ENCODE measurements around the gene EDN1. TPM values are rescaled to one million over a fixed set of nuclear protein-coding genes. Genes with fewer than 3 reads are reported as not detected.

EDN1 gene
- polyA plus RNA-seq, 1 experiment, result 4.0 TPM

DNA sequence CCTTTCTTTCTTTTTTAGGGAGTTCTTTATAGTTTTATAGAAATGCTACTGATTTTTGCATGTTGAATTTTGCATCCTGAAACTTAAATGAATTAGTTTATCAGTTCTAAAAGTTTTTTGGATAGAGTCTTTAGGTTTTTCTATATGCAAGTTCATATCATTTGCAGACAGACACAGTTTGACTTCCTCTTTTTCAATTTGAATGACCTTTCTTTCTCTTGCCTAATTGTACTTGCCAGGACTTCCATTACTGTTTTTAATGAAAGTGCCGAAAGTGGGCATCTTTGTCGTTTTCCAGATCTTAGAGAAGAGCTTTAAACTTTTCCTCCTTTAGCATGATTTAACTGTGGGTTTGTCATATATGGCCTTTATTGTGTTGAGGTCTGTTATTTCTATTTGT lies 21.1 kb upstream of the EDN1 start:
- H3K36me3 ChIP-seq (ENCODE audit: control insufficient read depth, insufficient read depth, low read length), result no peaks in the 10 kb centered on the region
- TF ChIP-seq, protein P1, sequence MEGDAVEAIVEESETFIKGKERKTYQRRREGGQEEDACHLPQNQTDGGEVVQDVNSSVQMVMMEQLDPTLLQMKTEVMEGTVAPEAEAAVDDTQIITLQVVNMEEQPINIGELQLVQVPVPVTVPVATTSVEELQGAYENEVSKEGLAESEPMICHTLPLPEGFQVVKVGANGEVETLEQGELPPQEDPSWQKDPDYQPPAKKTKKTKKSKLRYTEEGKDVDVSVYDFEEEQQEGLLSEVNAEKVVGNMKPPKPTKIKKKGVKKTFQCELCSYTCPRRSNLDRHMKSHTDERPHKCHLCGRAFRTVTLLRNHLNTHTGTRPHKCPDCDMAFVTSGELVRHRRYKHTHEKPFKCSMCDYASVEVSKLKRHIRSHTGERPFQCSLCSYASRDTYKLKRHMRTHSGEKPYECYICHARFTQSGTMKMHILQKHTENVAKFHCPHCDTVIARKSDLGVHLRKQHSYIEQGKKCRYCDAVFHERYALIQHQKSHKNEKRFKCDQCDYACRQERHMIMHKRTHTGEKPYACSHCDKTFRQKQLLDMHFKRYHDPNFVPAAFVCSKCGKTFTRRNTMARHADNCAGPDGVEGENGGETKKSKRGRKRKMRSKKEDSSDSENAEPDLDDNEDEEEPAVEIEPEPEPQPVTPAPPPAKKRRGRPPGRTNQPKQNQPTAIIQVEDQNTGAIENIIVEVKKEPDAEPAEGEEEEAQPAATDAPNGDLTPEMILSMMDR (IDR thresholded peaks at IDR 0.05; ENCODE audit: insufficient read depth, low read depth, low read length), result no peak
- ChIA-PET POLR2A (no interaction called here), CTCF (no interaction called here)
- DNase-seq (ENCODE audit: low read depth), result no peak
- H3K4me3 ChIP-seq (ENCODE audit: low read depth, low read length), result no peak overlapping the region
- no peaks in the 10 kb centered on the region for H3K27me3 ChIP-seq (ENCODE audit: control insufficient read depth, insufficient read depth, low read length)

DNA sequence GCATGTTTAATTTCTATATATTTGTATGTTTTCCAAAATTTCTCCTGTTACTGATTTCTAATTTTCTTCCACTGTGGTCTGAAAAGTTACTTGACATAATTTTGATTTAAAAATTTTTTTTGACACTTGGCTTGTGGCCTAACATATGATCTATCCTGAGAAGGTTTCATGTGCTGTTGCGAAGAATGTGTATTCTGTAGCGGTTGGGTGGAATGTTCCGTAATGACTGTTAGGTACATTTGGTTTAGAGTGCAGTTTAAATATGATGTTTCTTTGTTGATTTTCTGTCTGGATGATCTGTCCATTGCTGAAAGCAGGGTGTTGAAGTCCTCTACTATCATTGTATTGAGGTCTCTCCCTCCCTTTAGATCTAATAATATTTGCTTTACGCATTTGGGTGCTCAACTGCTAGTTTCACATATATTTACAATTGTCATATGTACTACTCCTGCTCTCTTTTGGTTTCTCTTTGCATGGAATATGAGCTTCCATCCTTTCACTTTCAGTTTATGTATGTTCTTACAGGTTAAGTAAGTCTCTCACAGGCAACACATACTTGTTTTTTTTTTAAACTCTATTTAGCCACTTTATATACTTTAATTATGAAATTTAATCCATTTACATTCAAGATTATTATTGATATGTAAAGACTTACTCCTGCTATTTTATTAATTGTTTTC lies 19.5 kb upstream of the EDN1 start:
- TF ChIP-seq, protein P1 (IDR thresholded peaks at IDR 0.05; ENCODE audit: insufficient read depth, low read depth, low read length), result no peak
- DNase-seq (ENCODE audit: low read depth), result no peak
- Histone ChIP-seq H3K27me3 (ENCODE audit: control insufficient read depth, insufficient read depth, low read length) (no peaks in the 10 kb centered on the region), H3K36me3 (ENCODE audit: control insufficient read depth, insufficient read depth, low read length) (no peaks in the 10 kb centered on the region), H3K4me3 (ENCODE audit: low read depth, low read length) (no peak overlapping the region)
- ChIA-PET CTCF (no interaction called here), POLR2A (no interaction called here)

DNA sequence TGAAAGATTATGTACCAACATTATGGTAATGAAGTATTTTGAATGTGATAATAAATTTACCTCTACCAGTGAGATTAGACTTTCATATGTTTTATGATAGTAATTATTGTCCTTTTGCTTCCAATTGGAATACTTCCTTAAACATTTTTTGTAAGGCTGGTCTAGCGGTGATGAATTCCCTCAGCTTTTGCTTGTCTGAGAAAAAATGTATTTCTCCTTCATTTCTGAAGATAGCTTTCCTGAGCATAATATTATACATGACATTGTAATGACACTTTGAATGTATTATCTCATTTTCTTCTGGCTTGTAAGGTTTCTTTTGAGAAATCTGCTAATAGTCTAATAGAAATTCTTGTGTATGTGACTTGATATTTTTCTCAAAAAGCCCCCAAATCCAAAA lies 18.6 kb upstream of the EDN1 start:
- TF ChIP-seq, protein P1 (IDR thresholded peaks at IDR 0.05; ENCODE audit: insufficient read depth, low read depth, low read length), result no peak
- ChIA-PET CTCF (interaction anchor here (1.1 to 1.8 kb wide), 2 partner anchors 16 to 18 kb away, joined by 4 to 8 read pairs; partner anchors contain the start of gene EDN1), POLR2A (no interaction called here)
- no peaks in the 10 kb centered on the region for H3K27me3 ChIP-seq (ENCODE audit: control insufficient read depth, insufficient read depth, low read length)
- no peak overlapping the region for H3K4me3 ChIP-seq (ENCODE audit: low read depth, low read length)
- H3K36me3 ChIP-seq (ENCODE audit: control insufficient read depth, insufficient read depth, low read length), result no peaks in the 10 kb centered on the region
- DNase-seq (ENCODE audit: low read depth), result no peak

DNA sequence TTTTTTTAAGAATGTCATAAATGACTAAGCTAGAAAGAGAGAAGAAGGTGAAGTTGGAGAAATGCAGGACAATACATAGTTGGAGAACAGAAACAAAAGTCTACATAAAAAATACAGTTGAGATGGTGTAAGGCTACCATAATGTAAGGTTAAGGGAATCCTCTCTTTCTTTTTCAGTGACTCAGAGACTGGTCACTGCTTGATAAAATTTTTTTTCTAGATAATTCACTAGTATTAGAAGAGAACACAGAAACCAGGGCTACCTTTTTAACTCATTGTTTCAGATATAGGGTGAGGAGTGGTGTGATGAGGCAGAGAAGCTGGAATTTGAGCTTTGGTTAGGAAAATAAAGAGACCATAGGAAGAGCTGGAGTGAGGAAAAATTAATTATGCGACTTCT lies 18.2 kb upstream of the EDN1 start:
- no peaks in the 10 kb centered on the region for H3K36me3 ChIP-seq (ENCODE audit: control insufficient read depth, insufficient read depth, low read length)
- H3K4me3 ChIP-seq (ENCODE audit: low read depth, low read length), result no peak overlapping the region
- ChIA-PET POLR2A (no interaction called here), CTCF (interaction anchor here (1.1 to 1.8 kb wide), 2 partner anchors 15 to 18 kb away, joined by 4 to 8 read pairs; partner anchors contain the start of gene EDN1)
- no peak for DNase-seq (ENCODE audit: low read depth)
- TF ChIP-seq, protein P1 (IDR thresholded peaks at IDR 0.05; ENCODE audit: insufficient read depth, low read depth, low read length), result no peak
- no peaks in the 10 kb centered on the region for H3K27me3 ChIP-seq (ENCODE audit: control insufficient read depth, insufficient read depth, low read length)

DNA sequence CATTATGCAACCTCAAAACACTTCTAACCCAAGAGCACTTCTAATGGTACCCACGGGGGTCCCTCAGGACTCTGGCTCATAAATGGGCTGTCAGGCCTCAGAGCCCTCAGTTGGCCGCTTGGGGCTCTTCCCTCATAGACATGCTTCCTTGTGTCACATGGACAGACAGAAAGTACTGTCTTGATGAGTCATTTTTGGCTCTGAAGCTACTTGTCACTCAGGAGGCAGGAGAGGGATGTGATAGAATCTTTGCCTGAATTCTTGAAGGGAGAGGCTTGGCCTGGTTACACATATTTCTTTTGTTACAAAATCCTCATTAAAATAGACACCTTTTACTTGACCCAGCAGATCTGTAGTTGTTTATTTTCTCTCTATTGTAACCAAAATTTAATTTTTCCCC lies 15.1 kb upstream of the EDN1 start:
- Histone ChIP-seq H3K4me3 (ENCODE audit: low read depth, low read length) (no peak overlapping the region), H3K27me3 (ENCODE audit: control insufficient read depth, insufficient read depth, low read length) (no peaks in the 10 kb centered on the region), H3K36me3 (ENCODE audit: control insufficient read depth, insufficient read depth, low read length) (no peaks in the 10 kb centered on the region)
- ChIA-PET CTCF (interaction anchor here (0.6 kb wide), 1 partner anchor 12 kb away, joined by 4 read pairs; no protein-coding TSS in a partner anchor), POLR2A (no interaction called here)
- DNase-seq (ENCODE audit: low read depth), result no peak
- TF ChIP-seq, protein P1 (IDR thresholded peaks at IDR 0.05; ENCODE audit: insufficient read depth, low read depth, low read length), result no peak

Measured in BJ (cell line).